HEK293 (cell line): ENCODE measurements around the gene OSGEPL1.

Experiments
- GLIS1 ChIP-seq: fragments of 450-650 bp; formaldehyde crosslinking; IDR thresholded peaks from 2 replicates; pipeline ENCODE4 v1.5.1; 2016; ENCODE audit warnings: missing biosample characterization, missing genetic modification characterization
- SP2 ChIP-seq: fragments of 450-650 bp; formaldehyde crosslinking; IDR thresholded peaks from 2 replicates; pipeline ENCODE4 v1.5.1; 2016; ENCODE audit warnings: missing biosample characterization, missing genetic modification characterization
- ZBTB21 ChIP-seq: fragments of 450-650 bp; formaldehyde crosslinking; IDR thresholded peaks from 2 replicates; pipeline ENCODE4 v1.5.1; 2017; ENCODE audit warnings: missing biosample characterization, missing genetic modification characterization
- ZBTB8A ChIP-seq: fragments of 450-650 bp; formaldehyde crosslinking; IDR thresholded peaks from 2 replicates; pipeline ENCODE4 v1.5.1; 2016; ENCODE audit warnings: missing biosample characterization, missing genetic modification characterization
- ZEB2 ChIP-seq: fragments of 450-650 bp; formaldehyde crosslinking; IDR thresholded peaks from 2 replicates; pipeline ENCODE4 v1.5.1; 2016; ENCODE audit warnings: missing biosample characterization, missing genetic modification characterization
- ZNF146 ChIP-seq: fragments of 450-650 bp; formaldehyde crosslinking; IDR thresholded peaks from 2 replicates; pipeline ENCODE4 v1.5.1; 2016; ENCODE audit warnings: missing biosample characterization, missing genetic modification characterization
- ZNF174 ChIP-seq: fragments of 450-650 bp; formaldehyde crosslinking; IDR thresholded peaks from 2 replicates; pipeline ENCODE4 v1.5.0; 2017; ENCODE audit warnings: missing biosample characterization, mild to moderate bottlenecking, missing genetic modification characterization
- ZNF341 ChIP-seq: fragments of 450-650 bp; formaldehyde crosslinking; IDR thresholded peaks from 2 replicates; pipeline ENCODE4; 2016; ENCODE audit warnings: low read depth, missing biosample characterization, missing genetic modification characterization
- ZNF544 ChIP-seq: fragments of 450-650 bp; formaldehyde crosslinking; IDR thresholded peaks from 2 replicates; pipeline ENCODE4 v1.5.0; 2017; ENCODE audit warnings: missing biosample characterization, missing genetic modification characterization
- ZNF600 ChIP-seq: fragments of 450-650 bp; formaldehyde crosslinking; IDR thresholded peaks from 2 replicates; pipeline ENCODE4 v1.5.1; 2016; ENCODE audit warnings: missing biosample characterization, missing genetic modification characterization
- ZNF660 ChIP-seq: fragments of 450-650 bp; IDR thresholded peaks from 2 replicates; pipeline ENCODE4 v1.5.1; 2018; ENCODE audit warnings: missing biosample characterization, mild to moderate bottlenecking, missing genetic modification characterization
- ZNF792 ChIP-seq: fragments of 450-650 bp; formaldehyde crosslinking; IDR thresholded peaks from 2 replicates; pipeline ENCODE4 v1.5.1; 2016; ENCODE audit warnings: missing biosample characterization, missing genetic modification characterization
- ZSCAN30 ChIP-seq: fragments of 450-650 bp; IDR thresholded peaks from 2 replicates; pipeline ENCODE4 v1.5.1; 2018; ENCODE audit warnings: missing biosample characterization, mild to moderate bottlenecking, missing genetic modification characterization, moderate library complexity
- TF ChIP-seq, protein P1 (sequence below): fragments of 450-650 bp; formaldehyde crosslinking; optimal IDR thresholded peaks from 2 replicates; pipeline ENCODE3; 2016; ENCODE audit warnings: missing biosample characterization, mild to moderate bottlenecking, missing genetic modification characterization
- TF ChIP-seq, protein P2 (sequence below): fragments of 450-650 bp; formaldehyde crosslinking; IDR thresholded peaks from 2 replicates; pipeline ENCODE4 v1.5.1; 2016; ENCODE audit warnings: missing biosample characterization, missing genetic modification characterization
- TF ChIP-seq, protein P3 (sequence below): fragments of 450-650 bp; formaldehyde crosslinking; IDR thresholded peaks from 2 replicates; pipeline ENCODE4 v1.5.1; 2016; ENCODE audit warnings: missing biosample characterization, missing genetic modification characterization
- TF ChIP-seq, protein P4 (sequence below): fragments of 450-650 bp; formaldehyde crosslinking; conservative IDR thresholded peaks from 2 replicates; pipeline ENCODE4 v1.5.1; 2016; ENCODE audit warnings: low read depth, missing biosample characterization, missing genetic modification characterization
- TF ChIP-seq, protein P5 (sequence below): fragments of 450-650 bp; formaldehyde crosslinking; IDR thresholded peaks from 2 replicates; pipeline ENCODE4 v1.5.1; 2017; ENCODE audit warnings: missing biosample characterization, mild to moderate bottlenecking, missing genetic modification characterization, moderate library complexity
- TF ChIP-seq, protein P6 (sequence below): fragments of 450-650 bp; formaldehyde crosslinking; IDR thresholded peaks from 2 replicates; pipeline ENCODE4 v1.5.1; 2016; ENCODE audit warnings: missing biosample characterization, missing genetic modification characterization
- TF ChIP-seq, protein P7 (sequence below): fragments of 450-650 bp; formaldehyde crosslinking; IDR thresholded peaks from 2 replicates; pipeline ENCODE4 v1.5.1; 2016; ENCODE audit warnings: missing biosample characterization, missing genetic modification characterization
- TF ChIP-seq, protein P8 (sequence below): fragments of 450-650 bp; formaldehyde crosslinking; conservative IDR thresholded peaks from 2 replicates; pipeline ENCODE4 v1.5.1; 2016; ENCODE audit warnings: low read depth, missing biosample characterization, missing genetic modification characterization

The OSGEPL1 gene

DNA sequence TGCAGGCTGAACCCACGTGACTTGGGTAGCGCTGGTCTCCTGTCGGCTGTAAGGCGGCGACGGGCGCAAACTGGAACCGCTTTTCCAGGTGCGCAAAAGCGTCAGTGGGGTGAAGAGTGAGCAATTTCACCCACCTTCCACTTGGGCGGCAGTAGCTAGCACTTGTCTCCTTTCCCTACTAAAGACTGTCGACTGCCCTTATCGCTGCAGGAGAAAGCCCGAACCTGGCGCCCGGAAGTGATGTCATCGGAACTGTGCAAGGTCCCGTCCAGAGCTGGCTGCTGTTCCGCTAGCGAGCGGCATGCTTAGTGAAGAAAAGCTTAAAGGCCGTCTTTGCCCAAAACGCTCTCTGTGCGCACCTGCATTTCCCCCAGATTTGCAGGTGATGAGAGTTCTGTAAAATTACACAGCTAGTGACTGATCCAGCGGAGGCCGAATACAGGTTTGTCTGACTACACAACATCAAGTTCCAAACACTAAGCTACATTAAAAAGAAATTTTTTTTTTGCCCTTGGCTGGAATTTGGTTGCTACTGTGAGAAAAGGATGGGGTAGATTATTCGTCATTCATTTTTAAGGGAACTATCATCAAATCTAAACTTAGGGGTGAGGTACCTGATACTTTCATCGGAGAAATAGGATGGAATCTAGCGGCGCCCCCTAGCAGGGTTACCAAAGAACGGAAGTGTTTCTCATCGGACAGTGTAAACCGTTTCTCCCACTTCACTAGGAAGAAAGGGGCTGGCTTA, at the start of gene OSGEPL1 (continued):
- TF ChIP-seq, protein P1, sequence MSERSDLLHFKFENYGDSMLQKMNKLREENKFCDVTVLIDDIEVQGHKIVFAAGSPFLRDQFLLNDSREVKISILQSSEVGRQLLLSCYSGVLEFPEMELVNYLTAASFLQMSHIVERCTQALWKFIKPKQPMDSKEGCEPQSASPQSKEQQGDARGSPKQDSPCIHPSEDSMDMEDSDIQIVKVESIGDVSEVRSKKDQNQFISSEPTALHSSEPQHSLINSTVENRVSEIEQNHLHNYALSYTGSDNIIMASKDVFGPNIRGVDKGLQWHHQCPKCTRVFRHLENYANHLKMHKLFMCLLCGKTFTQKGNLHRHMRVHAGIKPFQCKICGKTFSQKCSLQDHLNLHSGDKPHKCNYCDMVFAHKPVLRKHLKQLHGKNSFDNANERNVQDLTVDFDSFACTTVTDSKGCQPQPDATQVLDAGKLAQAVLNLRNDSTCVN (tag by site-specific recombination), result peak; percentile 24
- TF ChIP-seq ZSCAN30 (tag by site-specific recombination) (peak; percentile 47; the same call in 1 of the 2 replicates), GLIS1 (tag by site-specific recombination) (peak; percentile 11; the same call in 1 of the 2 replicates), ZNF146 (tag by site-specific recombination) (no peak), SP2 (tag by site-specific recombination) (peak; percentile 63), ZNF792 (tag by site-specific recombination) (0 out of 2 replicates have a peak, but pooled peaks have one; percentile 14), ZBTB21 (peak; percentile 52; the same call in 1 of the 2 replicates), ZNF341 (peak; percentile 87), ZNF600 (tag by site-specific recombination) (0 out of 2 replicates have a peak, but pooled peaks have one; percentile 19), ZNF544 (no peak), ZNF660 (tag by site-specific recombination) (peak; percentile 54), ZBTB8A (tag by site-specific recombination) (peak; percentile 95), ZEB2 (tag by site-specific recombination) (peak; percentile 38; the same call in 1 of the 2 replicates), ZNF174 (tag by site-specific recombination) (no peak)
- TF ChIP-seq, protein P2, sequence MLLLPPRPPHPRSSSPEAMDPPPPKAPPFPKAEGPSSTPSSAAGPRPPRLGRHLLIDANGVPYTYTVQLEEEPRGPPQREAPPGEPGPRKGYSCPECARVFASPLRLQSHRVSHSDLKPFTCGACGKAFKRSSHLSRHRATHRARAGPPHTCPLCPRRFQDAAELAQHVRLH, result peak; percentile 79; the same call in 1 of the 2 replicates
- TF ChIP-seq, protein P3, sequence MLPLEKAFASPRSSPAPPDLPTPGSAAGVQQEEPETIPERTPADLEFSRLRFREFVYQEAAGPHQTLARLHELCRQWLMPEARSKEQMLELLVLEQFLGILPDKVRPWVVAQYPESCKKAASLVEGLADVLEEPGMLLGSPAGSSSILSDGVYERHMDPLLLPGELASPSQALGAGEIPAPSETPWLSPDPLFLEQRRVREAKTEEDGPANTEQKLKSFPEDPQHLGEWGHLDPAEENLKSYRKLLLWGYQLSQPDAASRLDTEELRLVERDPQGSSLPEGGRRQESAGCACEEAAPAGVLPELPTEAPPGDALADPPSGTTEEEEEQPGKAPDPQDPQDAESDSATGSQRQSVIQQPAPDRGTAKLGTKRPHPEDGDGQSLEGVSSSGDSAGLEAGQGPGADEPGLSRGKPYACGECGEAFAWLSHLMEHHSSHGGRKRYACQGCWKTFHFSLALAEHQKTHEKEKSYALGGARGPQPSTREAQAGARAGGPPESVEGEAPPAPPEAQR (tag by site-specific recombination), result no peak
- TF ChIP-seq, protein P4, sequence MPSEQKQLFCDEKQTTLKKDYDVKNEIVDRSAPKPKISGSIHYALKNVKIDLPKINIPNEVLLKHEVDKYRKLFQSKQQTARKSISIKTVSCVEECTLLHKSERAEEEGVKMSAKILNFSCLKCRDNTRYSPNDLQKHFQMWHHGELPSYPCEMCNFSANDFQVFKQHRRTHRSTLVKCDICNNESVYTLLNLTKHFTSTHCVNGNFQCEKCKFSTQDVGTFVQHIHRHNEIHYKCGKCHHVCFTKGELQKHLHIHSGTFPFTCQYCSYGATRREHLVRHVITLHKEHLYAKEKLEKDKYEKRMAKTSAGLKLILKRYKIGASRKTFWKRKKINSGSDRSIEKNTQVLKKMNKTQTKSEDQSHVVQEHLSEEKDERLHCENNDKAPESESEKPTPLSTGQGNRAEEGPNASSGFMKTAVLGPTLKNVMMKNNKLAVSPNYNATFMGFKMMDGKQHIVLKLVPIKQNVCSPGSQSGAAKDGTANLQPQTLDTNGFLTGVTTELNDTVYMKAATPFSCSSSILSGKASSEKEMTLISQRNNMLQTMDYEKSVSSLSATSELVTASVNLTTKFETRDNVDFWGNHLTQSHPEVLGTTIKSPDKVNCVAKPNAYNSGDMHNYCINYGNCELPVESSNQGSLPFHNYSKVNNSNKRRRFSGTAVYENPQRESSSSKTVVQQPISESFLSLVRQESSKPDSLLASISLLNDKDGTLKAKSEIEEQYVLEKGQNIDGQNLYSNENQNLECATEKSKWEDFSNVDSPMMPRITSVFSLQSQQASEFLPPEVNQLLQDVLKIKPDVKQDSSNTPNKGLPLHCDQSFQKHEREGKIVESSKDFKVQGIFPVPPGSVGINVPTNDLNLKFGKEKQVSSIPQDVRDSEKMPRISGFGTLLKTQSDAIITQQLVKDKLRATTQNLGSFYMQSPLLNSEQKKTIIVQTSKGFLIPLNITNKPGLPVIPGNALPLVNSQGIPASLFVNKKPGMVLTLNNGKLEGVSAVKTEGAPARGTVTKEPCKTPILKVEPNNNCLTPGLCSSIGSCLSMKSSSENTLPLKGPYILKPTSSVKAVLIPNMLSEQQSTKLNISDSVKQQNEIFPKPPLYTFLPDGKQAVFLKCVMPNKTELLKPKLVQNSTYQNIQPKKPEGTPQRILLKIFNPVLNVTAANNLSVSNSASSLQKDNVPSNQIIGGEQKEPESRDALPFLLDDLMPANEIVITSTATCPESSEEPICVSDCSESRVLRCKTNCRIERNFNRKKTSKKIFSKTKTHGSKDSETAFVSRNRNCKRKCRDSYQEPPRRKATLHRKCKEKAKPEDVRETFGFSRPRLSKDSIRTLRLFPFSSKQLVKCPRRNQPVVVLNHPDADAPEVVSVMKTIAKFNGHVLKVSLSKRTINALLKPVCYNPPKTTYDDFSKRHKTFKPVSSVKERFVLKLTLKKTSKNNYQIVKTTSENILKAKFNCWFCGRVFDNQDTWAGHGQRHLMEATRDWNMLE, result peak; percentile 75
- TF ChIP-seq, protein P5, sequence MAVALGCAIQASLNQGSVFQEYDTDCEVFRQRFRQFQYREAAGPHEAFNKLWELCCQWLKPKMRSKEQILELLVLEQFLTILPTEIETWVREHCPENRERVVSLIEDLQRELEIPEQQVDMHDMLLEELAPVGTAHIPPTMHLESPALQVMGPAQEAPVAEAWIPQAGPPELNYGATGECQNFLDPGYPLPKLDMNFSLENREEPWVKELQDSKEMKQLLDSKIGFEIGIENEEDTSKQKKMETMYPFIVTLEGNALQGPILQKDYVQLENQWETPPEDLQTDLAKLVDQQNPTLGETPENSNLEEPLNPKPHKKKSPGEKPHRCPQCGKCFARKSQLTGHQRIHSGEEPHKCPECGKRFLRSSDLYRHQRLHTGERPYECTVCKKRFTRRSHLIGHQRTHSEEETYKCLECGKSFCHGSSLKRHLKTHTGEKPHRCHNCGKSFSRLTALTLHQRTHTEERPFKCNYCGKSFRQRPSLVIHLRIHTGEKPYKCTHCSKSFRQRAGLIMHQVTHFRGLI (tag by site-specific recombination), result peak; percentile 76; the same call in 1 of the 2 replicates
- TF ChIP-seq, protein P6, sequence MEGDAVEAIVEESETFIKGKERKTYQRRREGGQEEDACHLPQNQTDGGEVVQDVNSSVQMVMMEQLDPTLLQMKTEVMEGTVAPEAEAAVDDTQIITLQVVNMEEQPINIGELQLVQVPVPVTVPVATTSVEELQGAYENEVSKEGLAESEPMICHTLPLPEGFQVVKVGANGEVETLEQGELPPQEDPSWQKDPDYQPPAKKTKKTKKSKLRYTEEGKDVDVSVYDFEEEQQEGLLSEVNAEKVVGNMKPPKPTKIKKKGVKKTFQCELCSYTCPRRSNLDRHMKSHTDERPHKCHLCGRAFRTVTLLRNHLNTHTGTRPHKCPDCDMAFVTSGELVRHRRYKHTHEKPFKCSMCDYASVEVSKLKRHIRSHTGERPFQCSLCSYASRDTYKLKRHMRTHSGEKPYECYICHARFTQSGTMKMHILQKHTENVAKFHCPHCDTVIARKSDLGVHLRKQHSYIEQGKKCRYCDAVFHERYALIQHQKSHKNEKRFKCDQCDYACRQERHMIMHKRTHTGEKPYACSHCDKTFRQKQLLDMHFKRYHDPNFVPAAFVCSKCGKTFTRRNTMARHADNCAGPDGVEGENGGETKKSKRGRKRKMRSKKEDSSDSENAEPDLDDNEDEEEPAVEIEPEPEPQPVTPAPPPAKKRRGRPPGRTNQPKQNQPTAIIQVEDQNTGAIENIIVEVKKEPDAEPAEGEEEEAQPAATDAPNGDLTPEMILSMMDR, result peak; percentile 78
- TF ChIP-seq, protein P7, sequence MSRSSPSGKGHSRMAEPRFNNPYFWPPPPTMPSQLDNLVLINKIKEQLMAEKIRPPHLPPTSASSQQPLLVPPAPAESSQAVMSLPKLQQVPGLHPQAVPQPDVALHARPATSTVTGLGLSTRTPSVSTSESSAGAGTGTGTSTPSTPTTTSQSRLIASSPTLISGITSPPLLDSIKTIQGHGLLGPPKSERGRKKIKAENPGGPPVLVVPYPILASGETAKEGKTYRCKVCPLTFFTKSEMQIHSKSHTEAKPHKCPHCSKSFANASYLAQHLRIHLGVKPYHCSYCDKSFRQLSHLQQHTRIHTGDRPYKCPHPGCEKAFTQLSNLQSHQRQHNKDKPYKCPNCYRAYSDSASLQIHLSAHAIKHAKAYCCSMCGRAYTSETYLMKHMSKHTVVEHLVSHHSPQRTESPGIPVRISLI (tag by site-specific recombination), result no peak
- TF ChIP-seq, protein P8, sequence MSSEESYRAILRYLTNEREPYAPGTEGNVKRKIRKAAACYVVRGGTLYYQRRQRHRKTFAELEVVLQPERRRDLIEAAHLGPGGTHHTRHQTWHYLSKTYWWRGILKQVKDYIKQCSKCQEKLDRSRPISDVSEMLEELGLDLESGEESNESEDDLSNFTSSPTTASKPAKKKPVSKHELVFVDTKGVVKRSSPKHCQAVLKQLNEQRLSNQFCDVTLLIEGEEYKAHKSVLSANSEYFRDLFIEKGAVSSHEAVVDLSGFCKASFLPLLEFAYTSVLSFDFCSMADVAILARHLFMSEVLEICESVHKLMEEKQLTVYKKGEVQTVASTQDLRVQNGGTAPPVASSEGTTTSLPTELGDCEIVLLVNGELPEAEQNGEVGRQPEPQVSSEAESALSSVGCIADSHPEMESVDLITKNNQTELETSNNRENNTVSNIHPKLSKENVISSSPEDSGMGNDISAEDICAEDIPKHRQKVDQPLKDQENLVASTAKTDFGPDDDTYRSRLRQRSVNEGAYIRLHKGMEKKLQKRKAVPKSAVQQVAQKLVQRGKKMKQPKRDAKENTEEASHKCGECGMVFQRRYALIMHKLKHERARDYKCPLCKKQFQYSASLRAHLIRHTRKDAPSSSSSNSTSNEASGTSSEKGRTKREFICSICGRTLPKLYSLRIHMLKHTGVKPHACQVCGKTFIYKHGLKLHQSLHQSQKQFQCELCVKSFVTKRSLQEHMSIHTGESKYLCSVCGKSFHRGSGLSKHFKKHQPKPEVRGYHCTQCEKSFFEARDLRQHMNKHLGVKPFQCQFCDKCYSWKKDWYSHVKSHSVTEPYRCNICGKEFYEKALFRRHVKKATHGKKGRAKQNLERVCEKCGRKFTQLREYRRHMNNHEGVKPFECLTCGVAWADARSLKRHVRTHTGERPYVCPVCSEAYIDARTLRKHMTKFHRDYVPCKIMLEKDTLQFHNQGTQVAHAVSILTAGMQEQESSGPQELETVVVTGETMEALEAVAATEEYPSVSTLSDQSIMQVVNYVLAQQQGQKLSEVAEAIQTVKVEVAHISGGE (tag by site-specific recombination), result peak; percentile 97
